Activated CD4-positive, alpha-beta T cell treated with anti-CD3 and anti-CD28 coated beads, Interleukin-2, amount 50 U/mL, for 4 hours (primary cell): Measurements from ENCODE around the gene CHN2.

Source experiments
- DNase-seq, 2 experiments: peaks; one replicate each; pipeline ENCODE4 v3.0.0-alpha.2; 2020

CHN2 gene

GRCh38 chr7:29315122-29315891 lies 120.7 kb downstream of the CHN2 start:
- no peak for DNase-seq

DNA sequence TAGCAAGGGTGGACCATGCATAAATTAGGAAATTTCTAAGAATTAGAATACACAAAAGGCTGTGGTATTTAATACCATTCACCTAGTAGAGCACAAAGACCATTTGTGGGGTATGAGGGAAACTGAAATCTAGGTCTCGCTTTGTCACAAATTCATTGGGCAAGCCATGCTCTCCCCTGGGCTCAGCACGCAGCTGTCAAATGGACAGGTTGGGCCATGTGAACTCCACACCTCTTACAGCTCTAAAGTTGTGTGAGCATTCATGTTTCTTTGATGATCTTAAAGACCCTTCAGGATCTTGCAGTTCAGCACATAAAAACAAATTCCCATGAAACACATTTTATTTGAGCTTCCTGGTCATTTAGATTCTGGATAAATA lies 121.3 kb downstream of the CHN2 start:
- no peak for DNase-seq

- DNase-seq = no peak
Measured at GRCh38 chr7:29316926-29317325, 122.4 kb downstream of the CHN2 start.

GRCh38 chr7:29318853-29319718 lies 124.5 kb downstream of the CHN2 start:
- no peak for DNase-seq

GRCh38 chr7:29319719-29320521 lies 125.3 kb downstream of the CHN2 start:
- no peak for DNase-seq

GRCh38 chr7:29320577-29320976 lies 126.0 kb downstream of the CHN2 start:
- DNase-seq = no peak

- no peak for DNase-seq
Measured at GRCh38 chr7:29322023-29322712, 127.6 kb downstream of the CHN2 start.

DNA sequence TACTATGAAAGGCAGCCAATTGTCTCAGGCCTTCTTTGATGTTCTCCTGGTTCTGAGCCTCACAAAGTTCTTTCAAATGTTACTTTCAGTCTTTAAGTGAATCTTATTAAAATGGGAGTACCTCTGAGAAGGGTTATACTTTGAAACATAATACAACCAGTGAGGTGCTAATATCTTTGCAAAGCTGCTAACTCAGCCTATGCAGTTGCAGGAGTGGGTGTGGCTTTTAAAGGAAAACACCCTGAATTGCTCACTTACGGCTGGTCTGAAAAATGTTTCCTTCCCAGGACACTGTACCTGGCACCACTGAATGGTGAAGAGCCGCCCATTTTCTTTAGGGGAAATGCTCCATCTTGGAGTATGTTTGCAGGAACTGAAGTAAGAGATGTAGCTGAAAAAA lies 130.9 kb downstream of the CHN2 start:
- no peak for DNase-seq

DNA sequence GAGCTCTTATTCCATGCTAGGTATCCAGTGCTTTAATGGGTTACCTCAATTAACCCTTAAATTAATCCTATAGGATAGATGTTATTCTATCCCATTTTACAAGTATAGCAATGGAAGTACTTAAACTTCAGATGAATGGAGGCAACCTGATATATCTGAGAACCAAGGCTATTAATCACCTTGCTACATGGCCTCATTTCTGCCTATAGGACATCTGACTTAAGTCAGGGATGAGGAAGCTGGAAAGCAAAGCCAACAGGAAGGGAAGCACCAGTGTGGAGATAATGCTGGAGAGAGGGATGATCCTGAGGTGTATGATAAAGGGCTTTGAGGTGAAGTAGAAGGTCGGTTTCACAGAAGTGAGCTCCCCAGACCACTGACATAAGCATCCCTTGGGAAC lies 132.3 kb downstream of the CHN2 start:
- no peak for DNase-seq

- no peak for DNase-seq
Measured at GRCh38 chr7:29327455-29327854, 132.9 kb downstream of the CHN2 start.

- DNase-seq = no peak
Measured at GRCh38 chr7:29328045-29328444, 133.5 kb downstream of the CHN2 start.

GRCh38 chr7:29328811-29329210 lies 134.2 kb downstream of the CHN2 start:
- no peak for DNase-seq

DNA sequence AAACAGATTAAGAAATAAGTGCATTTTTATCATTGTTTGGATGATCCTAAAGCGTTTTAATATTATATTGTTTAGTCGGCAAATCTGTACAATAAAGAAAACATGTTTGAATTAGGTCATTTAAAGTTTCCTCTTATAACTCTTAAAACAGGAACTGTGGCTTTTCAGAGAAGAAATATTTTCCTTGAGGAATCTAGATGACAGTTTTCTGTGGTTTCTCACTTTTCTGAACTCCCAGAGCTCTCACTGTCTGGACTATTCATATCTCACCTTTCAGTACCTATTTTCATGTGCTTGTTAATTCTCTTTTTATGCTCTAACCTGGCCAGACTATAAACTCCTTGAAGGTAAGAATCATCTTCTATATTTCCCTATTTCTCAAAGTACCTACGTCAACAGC lies 135.1 kb downstream of the CHN2 start:
- no peak for DNase-seq

DNA sequence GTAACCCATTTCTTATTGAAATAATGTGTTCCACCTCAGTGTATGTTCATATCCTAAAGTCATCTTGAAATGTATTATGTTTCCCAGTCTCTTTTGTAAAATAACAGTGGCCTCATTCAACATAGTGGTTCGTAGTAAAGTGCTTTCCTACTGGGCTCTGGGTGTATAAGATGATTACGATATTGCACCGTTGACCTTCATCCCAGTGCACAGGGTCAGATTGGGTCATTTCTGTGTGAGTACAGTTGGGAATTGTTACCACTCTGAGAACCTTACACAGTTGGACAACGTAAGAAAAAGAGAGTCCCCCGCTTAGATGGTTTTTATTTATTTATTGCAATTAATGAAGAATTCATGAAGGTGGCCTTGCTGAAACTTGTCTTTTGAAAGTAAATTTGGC lies 135.6 kb downstream of the CHN2 start:
- DNase-seq = no peak

DNA sequence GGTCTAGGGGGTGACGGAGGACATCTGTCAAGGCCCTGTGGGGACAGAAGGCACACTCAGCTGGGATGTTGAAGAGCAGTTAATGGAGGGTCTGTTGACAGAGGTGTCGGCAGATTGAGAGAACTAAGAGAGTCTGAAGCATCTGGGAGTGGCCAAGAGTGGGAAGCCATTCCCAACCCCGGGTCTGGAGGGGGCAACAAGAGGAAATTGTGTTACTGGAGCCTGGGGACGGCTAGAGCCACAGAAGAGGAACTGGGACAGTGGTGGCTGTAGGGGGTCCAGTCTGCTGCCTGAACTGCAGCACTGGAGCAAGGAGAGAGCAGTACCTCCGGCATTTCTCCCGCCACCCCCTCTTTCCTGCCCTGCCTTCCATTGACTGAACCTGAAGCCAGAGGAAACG lies 136.6 kb downstream of the CHN2 start:
- no peak for DNase-seq

DNA sequence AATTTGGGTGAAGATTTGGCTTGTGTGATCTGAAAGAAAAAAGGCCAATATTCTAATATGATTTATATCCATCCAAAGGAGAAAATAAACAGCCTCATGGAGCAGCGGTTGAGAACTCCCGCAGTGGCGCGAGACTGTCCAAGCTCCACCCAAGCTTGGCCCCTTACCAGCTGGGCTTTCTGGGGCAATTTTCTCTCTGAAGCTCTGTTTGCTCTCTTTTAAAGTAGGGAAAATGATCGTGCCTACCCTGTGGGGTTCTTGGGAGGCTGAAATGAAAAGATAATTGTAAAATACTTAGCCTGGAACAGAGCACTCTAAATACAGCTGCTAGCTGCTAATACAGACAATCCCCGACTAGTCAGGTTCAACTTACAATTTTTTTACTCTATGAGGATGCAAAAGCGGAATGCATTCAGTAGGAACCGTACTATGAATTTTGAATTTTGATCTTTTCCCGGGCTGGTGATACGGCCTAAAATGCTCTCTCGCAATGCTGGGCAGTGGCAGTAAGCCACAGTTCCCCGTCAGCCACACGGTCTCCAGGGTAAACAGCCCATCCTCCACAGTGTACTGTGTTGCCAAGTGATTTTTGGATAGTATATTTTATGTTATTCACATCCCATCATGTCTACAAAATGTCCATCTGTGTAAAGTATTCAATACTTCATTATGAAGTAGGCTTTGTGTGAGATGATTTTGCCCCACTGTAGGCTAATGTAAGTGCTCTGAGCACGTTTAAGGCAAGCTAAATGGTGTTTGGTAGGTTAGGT lies 137.7 kb downstream of the CHN2 start:
- no peak for DNase-seq

GRCh38 chr7:29332875-29333855 lies 138.6 kb downstream of the CHN2 start:
- no peak for DNase-seq

DNA sequence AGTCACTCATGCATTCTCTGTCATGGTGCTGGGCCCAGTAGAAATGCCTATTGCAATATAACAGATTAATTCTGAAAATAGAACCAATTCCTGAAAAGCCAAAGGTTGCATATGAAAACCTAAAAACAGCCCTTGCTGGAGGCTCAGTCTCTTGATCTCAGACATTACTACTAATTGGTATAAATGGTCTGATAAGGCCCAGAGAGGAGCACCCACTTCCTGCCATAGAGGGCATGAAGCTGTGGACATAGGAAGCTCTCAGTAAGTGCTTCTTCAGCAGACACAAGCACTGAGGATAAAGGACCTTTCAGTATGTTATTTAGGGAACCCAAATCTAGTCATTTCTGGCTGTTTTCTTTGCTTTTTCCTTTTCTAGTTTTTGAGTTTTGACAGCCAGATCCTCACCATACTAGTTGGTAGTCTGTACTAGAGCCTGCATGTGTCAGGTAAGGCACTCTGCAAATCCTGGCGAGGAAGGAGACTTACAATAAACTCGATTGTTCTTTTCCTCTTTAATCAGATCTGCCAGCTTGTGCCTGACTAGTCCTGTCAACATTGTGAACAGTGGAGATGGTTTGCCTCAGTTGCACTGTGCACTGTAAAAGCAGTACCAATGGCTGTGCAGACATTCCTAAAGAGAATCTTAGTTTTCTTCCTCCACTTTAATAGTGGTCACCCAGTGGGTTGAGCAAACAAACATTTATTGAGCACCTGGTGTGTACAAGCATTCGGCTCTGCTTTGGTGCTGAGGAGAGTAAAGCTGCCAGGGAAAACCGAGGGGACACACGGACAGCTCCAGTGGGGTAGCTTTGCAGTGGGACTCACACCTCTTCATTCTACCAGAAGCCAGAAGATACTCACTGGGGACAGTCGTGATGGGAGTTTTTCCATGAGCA lies 140.9 kb downstream of the CHN2 start:
- DNase-seq = no peak

GRCh38 chr7:29337546-29338116 lies 143.1 kb downstream of the CHN2 start:
- DNase-seq = no peak
